Hepatocyte (in vitro differentiated cells): ENCODE data around the gene CNIH1. TPM values are rescaled to one million over a fixed set of nuclear protein-coding genes. Genes with fewer than 3 reads are reported as not detected.

Source experiments
- DNase-seq: peaks from one replicate; pipeline ENCODE4 v3.0.0-alpha.2; 2016; ENCODE audit warnings: low spot score
- H2AFZ ChIP-seq: fragments of 200-600 bp; sonication (generic); 2 replicates; pipeline ENCODE4 v1.6.0; 2016; ENCODE audit warnings: antibody characterized with exemption, mild to moderate bottlenecking
- H3K27ac ChIP-seq: fragments of 200-600 bp; sonication (generic); 2 replicates; pipeline ENCODE4 v1.5.1; 2016; ENCODE audit warnings: mild to moderate bottlenecking
- H3K27me3 ChIP-seq: fragments of 200-600 bp; sonication (generic); 2 replicates; pipeline ENCODE4 v1.6.1; 2016
- H3K36me3 ChIP-seq: fragments of 200-600 bp; sonication (generic); replicated peaks from 2 replicates; pipeline ENCODE4 v1.5.1; 2016; ENCODE audit warnings: low read depth; ENCODE audit not compliant: insufficient read depth
- H3K4me1 ChIP-seq: fragments of 200-600 bp; sonication (generic); 2 replicates; pipeline ENCODE4 v1.5.1; 2016; ENCODE audit warnings: mild to moderate bottlenecking, moderate library complexity; ENCODE audit not compliant: insufficient read depth
- H3K4me2 ChIP-seq: fragments of 200-600 bp; sonication (generic); 2 replicates; pipeline ENCODE4 v1.6.0; 2016
- H3K4me3 ChIP-seq: fragments of 200-600 bp; sonication (generic); 2 replicates; pipeline ENCODE4 v1.5.1; 2016; ENCODE audit warnings: mild to moderate bottlenecking
- H3K79me2 ChIP-seq: fragments of 200-600 bp; sonication (generic); 2 replicates; pipeline ENCODE4 v1.6.0; 2017; ENCODE audit warnings: mild to moderate bottlenecking
- H3K9me2 ChIP-seq: fragments of 200-600 bp; sonication (generic); replicated peaks from 2 replicates; pipeline ENCODE4 v1.6.0; 2017; ENCODE audit warnings: mild to moderate bottlenecking; ENCODE audit not compliant: insufficient read depth
- H3K9me3 ChIP-seq: fragments of 200-600 bp; sonication (generic); 2 replicates; pipeline ENCODE4 v1.5.1; 2016; ENCODE audit warnings: low read depth, mild to moderate bottlenecking
- H4K20me1 ChIP-seq: fragments of 200-600 bp; sonication (generic); 2 replicates; pipeline ENCODE4 v1.6.0; 2016; ENCODE audit warnings: mild to moderate bottlenecking; ENCODE audit not compliant: insufficient read depth, poor library complexity, severe bottlenecking
- CTCF ChIP-seq: fragments of 200-600 bp; sonication (generic); IDR thresholded peaks from 2 replicates; pipeline ENCODE4 v1.5.1; 2016; ENCODE audit warnings: antibody characterized with exemption, mild to moderate bottlenecking; ENCODE audit not compliant: poor library complexity
- EZH2 ChIP-seq: fragments of 200-600 bp; sonication (generic); IDR thresholded peaks from 2 replicates; pipeline ENCODE4 v1.6.1; 2016; ENCODE audit warnings: antibody characterized with exemption, mild to moderate bottlenecking, borderline replicate concordance
- EZH2phosphoT487 ChIP-seq: fragments of 200-600 bp; sonication (generic); IDR thresholded peaks from one replicate; pipeline ENCODE4 v1.6.1; 2018; ENCODE audit warnings: antibody characterized with exemption, mild to moderate bottlenecking, low read depth, moderate library complexity; ENCODE audit not compliant: unreplicated experiment, severe bottlenecking
- WGBS: methylation state at CpG from one replicate; pipeline ENCODE4 v1.1.6; 2016; ENCODE audit warnings: low lambda C conversion rate; ENCODE audit errors: missing lambda C conversion rate; 5-methylcytosine and 5-hydroxymethylcytosine counted together
- polyA plus RNA-seq: library from polyadenylated mRNA; unstranded; fragments of >200 nt; fragmentation: Nextera tagmentation; extraction: Ambion mirVana; gene quantifications from 2 replicates; pipeline ENCODE4 v1.2.1, GENCODE V29; 2016
- total RNA-seq: library from RNA; depleted of rRNA; stranded (reverse); fragments of >200 nt; gene quantifications from 2 replicates; pipeline ENCODE4 v1.2.3, GENCODE V29; 2014

CNIH1 gene
- total and polyA plus RNA-seq, 2 experiments from 2014 or later: 201 to 320 TPM

- H3K4me2 ChIP-seq: peak overlapping the region; percentile 22
- 58% methylated on average over 7 of the region's 7 CpGs for WGBS
- no peak overlapping the region for H2AFZ ChIP-seq
These were observed 66.9 kb downstream of the CNIH1 start for GRCh38 chr14:54374117-54374884.

More at GRCh38 chr14:54374117-54374884, 66.9 kb downstream of the CNIH1 start:
- Histone ChIP-seq H3K36me3 (no peaks in the 10 kb centered on the region), H3K27me3 (no peaks in the 10 kb centered on the region), H3K4me1 (peaks cover 4% of the 10 kb centered on the region), H3K9me2 (no peaks in the 10 kb centered on the region), H3K79me2 (no peaks in the 10 kb centered on the region), H3K9me3 (no peaks in the 10 kb centered on the region), H3K4me3 (no peak overlapping the region), H4K20me1 (no peaks in the 10 kb centered on the region), H3K27ac (no peak overlapping the region)
- DNase-seq: no peak
- no peak for TF ChIP-seq EZH2phosphoT487
- no peak for TF ChIP-seq EZH2
- no peak for TF ChIP-seq CTCF

Other genes starting within 250 kb of the CNIH1 start
- gene CDKN3, start 44.4 kb downstream of the CNIH1 start, total RNA-seq: 11.7 and 17.5 TPM in 2 replicates
- 18.8 and 19.3 TPM in 2 replicates for gene CDKN3, start 44.4 kb downstream of the CNIH1 start, polyA plus RNA-seq
- gene GMFB, start 47.6 kb upstream of the CNIH1 start, total RNA-seq: 80.7 and 138 TPM in 2 replicates
- 41.8 and 47.3 TPM in 2 replicates for gene GMFB, start 47.6 kb upstream of the CNIH1 start, polyA plus RNA-seq
- gene CGRRF1, start 68.5 kb upstream of the CNIH1 start, total RNA-seq: 24.9 and 27.0 TPM in 2 replicates
- 20.7 and 22.9 TPM in 2 replicates for gene CGRRF1, start 68.5 kb upstream of the CNIH1 start, polyA plus RNA-seq
- gene SAMD4A, start 125.8 kb upstream of the CNIH1 start, total RNA-seq: 15.7 and 17.9 TPM in 2 replicates
- gene SAMD4A, start 125.8 kb upstream of the CNIH1 start, polyA plus RNA-seq: 10.5 and 11.7 TPM in 2 replicates